GM23338 (cell line): ENCODE data around the gene ADGRF1. TPM values are rescaled to one million over a fixed set of nuclear protein-coding genes. Genes with fewer than 3 reads are reported as not detected.

Experiments used
- ATAC-seq: fragments of 200-7000 bp; cut with Tn5 transposase; 3 replicates; pipeline ENCODE4 v1.9.1; 2020
- DNase-seq: peaks from one replicate; pipeline ENCODE4 v3.0.0-alpha.2; 2015; ENCODE audit warnings: low spot score
- H2AFZ ChIP-seq: fragments of 200-600 bp; sonication (generic); 2 replicates; pipeline ENCODE4 v1.8.0; 2016; ENCODE audit warnings: antibody characterized with exemption, mild to moderate bottlenecking, moderate library complexity
- H3F3A ChIP-seq: fragments of 200-600 bp; sonication (generic); replicated peaks from 2 replicates; pipeline ENCODE4 v1.8.0; 2017; ENCODE audit warnings: antibody characterized with exemption, mixed run types, low read depth
- H3K27ac ChIP-seq: fragments of 200-600 bp; sonication (generic); 2 replicates; pipeline ENCODE4 v1.6.1; 2016; ENCODE audit warnings: low read depth
- H3K27me3 ChIP-seq: fragments of 200-600 bp; sonication (generic); 2 replicates; pipeline ENCODE4 v1.8.0; 2016; ENCODE audit warnings: mild to moderate bottlenecking, mixed run types, moderate library complexity; ENCODE audit not compliant: insufficient read depth
- H3K36me3 ChIP-seq: fragments of 200-600 bp; sonication (generic); 2 replicates; pipeline ENCODE4 v1.8.0; 2016; ENCODE audit warnings: mild to moderate bottlenecking; ENCODE audit not compliant: insufficient read depth
- H3K4me1 ChIP-seq: fragments of 200-600 bp; sonication (generic); 2 replicates; pipeline ENCODE4 v1.8.0; 2016; ENCODE audit warnings: mild to moderate bottlenecking, moderate library complexity; ENCODE audit not compliant: insufficient read depth
- H3K4me2 ChIP-seq: fragments of 200-600 bp; sonication (generic); 2 replicates; pipeline ENCODE4 v1.7.1; 2017; ENCODE audit warnings: mixed run types
- H3K4me3 ChIP-seq: fragments of 200-600 bp; sonication (generic); 2 replicates; pipeline ENCODE4 v1.6.1; 2016; ENCODE audit warnings: mixed run types
- H3K79me2 ChIP-seq: fragments of 200-600 bp; sonication (generic); replicated peaks from 2 replicates; pipeline ENCODE4 v1.8.0; 2017; ENCODE audit warnings: mild to moderate bottlenecking; ENCODE audit not compliant: insufficient read depth
- H3K9me2 ChIP-seq: fragments of 200-600 bp; sonication (generic); 2 replicates; pipeline ENCODE4 v1.8.0; 2017; ENCODE audit not compliant: insufficient read depth
- H4K20me1 ChIP-seq: fragments of 200-600 bp; sonication (generic); replicated peaks from 2 replicates; pipeline ENCODE4 v1.8.0; 2017; ENCODE audit warnings: mild to moderate bottlenecking; ENCODE audit not compliant: insufficient read depth
- H3K27ac Mint-ChIP-seq: 2 replicates; pipeline ENCODE4 v1.8.0; 2020; ENCODE audit warnings: inconsistent platforms, mild to moderate bottlenecking, moderate library complexity, mixed read lengths
- H3K27me3 Mint-ChIP-seq: 3 replicates; pipeline ENCODE4 v1.8.0; 2022; ENCODE audit warnings: low read depth, mild to moderate bottlenecking, moderate library complexity, mixed read lengths, inconsistent platforms; ENCODE audit not compliant: insufficient read depth, poor library complexity
- H3K36me3 Mint-ChIP-seq: 3 replicates; pipeline ENCODE4 v1.8.0; 2021; ENCODE audit warnings: low read depth, mild to moderate bottlenecking, inconsistent platforms, moderate library complexity, mixed read lengths
- H3K4me1 Mint-ChIP-seq: 3 replicates; pipeline ENCODE4 v1.8.0; 2020; ENCODE audit warnings: mild to moderate bottlenecking, inconsistent platforms, mixed read lengths
- H3K4me3 Mint-ChIP-seq: 3 replicates; pipeline ENCODE4 v1.8.0; 2021; ENCODE audit warnings: moderate library complexity, mild to moderate bottlenecking, inconsistent platforms, mixed read lengths
- H3K9me3 Mint-ChIP-seq: 3 replicates; pipeline ENCODE4 v1.8.0; 2020; ENCODE audit warnings: moderate library complexity, mild to moderate bottlenecking, inconsistent platforms, mixed read lengths
- JUNB ChIP-seq: IDR thresholded peaks from one replicate; pipeline ENCODE4 v1.6.1; 2016; ENCODE audit warnings: antibody characterized with exemption; ENCODE audit not compliant: unreplicated experiment
- POLR2AphosphoS5 ChIP-seq: IDR thresholded peaks from 2 replicates; pipeline ENCODE4 v1.6.1; 2016; ENCODE audit warnings: antibody characterized with exemption, low read depth
- STAT1 ChIP-seq: IDR thresholded peaks from one replicate; pipeline ENCODE4 v1.6.1; 2016; ENCODE audit warnings: antibody characterized with exemption; ENCODE audit not compliant: unreplicated experiment
- ZNF114 ChIP-seq: fragments of 250-450 bp; sonication (Bioruptor Pico); IDR thresholded peaks from 2 replicates; pipeline ENCODE4 v1.5.0; 2020; ENCODE audit warnings: mild to moderate bottlenecking, moderate library complexity
- polyA plus RNA-seq: library from polyadenylated mRNA; unstranded; fragments of >200 nt; fragmentation: Nextera tagmentation; extraction: Ambion mirVana; gene quantifications from 2 replicates; pipeline ENCODE4 v1.2.1, GENCODE V29; 2016
- total RNA-seq: library from RNA; depleted of rRNA; stranded (reverse); fragments of >200 nt; shearing (Covaris generic); gene quantifications from 2 replicates; pipeline ENCODE4 v1.2.3, GENCODE V29; 2014
- TF ChIP-seq, protein P1 (sequence below): IDR thresholded peaks from 2 replicates; pipeline ENCODE4 v1.6.1; 2016; ENCODE audit warnings: antibody characterized with exemption
- TF ChIP-seq, protein P2 (sequence below): IDR thresholded peaks from one replicate; pipeline ENCODE4 v1.6.1; 2018; ENCODE audit warnings: antibody characterized with exemption; ENCODE audit not compliant: unreplicated experiment
- TF ChIP-seq, protein P3 (sequence below), 2 experiments: fragments of 200-600 bp in 1 of 2; sonication (generic) in 1 of 2; conservative IDR thresholded peaks; 2 replicates each; pipeline versions ENCODE4 v1.5.1 to v1.6.1; 2016 to 2017; ENCODE audit warnings: antibody characterized with exemption in 2 of 2, low read depth in 2 of 2, mild to moderate bottlenecking in 2 of 2, moderate library complexity in 1 of 2
- TF ChIP-seq, protein P4 (sequence below): fragments of 250-450 bp; sonication (Bioruptor Pico); IDR thresholded peaks from 2 replicates; pipeline ENCODE4 v1.5.0; 2020; ENCODE audit warnings: mild to moderate bottlenecking, moderate library complexity

ADGRF1 gene
- total and polyA plus RNA-seq, 2 experiments from 2014 or later: not detected

DNA sequence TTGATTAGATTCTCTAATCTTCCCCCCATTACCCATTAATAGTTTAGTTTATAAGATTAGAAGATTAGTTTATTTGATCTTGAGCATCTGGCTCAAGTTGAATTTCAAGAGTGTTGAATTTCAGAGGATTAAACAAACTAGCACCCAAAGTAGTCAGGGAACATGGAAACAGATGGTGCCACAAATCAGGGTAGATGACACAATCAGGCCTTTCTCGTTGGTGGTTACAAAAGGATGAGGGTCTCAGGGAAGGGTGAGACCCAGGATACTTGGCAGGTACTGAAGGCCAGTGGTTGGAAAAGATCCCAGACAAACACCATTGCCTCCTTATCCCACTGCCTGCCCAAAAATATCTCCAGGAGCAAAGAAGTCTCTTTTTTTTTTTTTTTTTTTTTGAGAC is 29.5 kb upstream of the ADGRF1 start (continued):
- TF ChIP-seq, protein P1, sequence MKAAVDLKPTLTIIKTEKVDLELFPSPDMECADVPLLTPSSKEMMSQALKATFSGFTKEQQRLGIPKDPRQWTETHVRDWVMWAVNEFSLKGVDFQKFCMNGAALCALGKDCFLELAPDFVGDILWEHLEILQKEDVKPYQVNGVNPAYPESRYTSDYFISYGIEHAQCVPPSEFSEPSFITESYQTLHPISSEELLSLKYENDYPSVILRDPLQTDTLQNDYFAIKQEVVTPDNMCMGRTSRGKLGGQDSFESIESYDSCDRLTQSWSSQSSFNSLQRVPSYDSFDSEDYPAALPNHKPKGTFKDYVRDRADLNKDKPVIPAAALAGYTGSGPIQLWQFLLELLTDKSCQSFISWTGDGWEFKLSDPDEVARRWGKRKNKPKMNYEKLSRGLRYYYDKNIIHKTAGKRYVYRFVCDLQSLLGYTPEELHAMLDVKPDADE: no peak
- TF ChIP-seq STAT1 (no peak), JUNB (no peak)
- TF ChIP-seq, protein P2, sequence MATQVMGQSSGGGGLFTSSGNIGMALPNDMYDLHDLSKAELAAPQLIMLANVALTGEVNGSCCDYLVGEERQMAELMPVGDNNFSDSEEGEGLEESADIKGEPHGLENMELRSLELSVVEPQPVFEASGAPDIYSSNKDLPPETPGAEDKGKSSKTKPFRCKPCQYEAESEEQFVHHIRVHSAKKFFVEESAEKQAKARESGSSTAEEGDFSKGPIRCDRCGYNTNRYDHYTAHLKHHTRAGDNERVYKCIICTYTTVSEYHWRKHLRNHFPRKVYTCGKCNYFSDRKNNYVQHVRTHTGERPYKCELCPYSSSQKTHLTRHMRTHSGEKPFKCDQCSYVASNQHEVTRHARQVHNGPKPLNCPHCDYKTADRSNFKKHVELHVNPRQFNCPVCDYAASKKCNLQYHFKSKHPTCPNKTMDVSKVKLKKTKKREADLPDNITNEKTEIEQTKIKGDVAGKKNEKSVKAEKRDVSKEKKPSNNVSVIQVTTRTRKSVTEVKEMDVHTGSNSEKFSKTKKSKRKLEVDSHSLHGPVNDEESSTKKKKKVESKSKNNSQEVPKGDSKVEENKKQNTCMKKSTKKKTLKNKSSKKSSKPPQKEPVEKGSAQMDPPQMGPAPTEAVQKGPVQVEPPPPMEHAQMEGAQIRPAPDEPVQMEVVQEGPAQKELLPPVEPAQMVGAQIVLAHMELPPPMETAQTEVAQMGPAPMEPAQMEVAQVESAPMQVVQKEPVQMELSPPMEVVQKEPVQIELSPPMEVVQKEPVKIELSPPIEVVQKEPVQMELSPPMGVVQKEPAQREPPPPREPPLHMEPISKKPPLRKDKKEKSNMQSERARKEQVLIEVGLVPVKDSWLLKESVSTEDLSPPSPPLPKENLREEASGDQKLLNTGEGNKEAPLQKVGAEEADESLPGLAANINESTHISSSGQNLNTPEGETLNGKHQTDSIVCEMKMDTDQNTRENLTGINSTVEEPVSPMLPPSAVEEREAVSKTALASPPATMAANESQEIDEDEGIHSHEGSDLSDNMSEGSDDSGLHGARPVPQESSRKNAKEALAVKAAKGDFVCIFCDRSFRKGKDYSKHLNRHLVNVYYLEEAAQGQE: no peak

DNA sequence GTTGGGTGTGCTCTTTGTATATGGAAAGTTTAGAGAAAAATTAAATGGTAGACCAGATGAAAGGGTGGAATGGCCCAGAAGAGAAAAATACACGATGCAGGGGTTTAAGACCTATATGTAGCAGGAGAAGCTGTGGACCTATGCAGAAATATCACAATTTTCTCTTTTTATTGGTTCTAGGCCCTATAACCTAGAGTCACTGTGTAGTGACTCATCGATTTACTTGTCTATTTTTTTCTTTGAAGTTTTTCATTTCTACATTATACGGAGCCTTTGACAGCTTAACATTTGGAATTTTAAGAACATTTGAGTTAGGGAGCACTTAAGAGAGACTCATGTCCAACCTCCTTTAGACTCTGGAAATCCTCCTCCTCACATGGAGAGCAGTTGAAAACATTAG is 28.3 kb upstream of the ADGRF1 start:
- Mint-ChIP-seq H3K27ac (no peak overlapping the region), H3K4me3 (no peak overlapping the region), H3K36me3 (no peaks in the 10 kb centered on the region), H3K4me1 (no peaks in the 10 kb centered on the region), H3K27me3 (no peaks in the 10 kb centered on the region), H3K9me3 (peaks cover 8% of the 10 kb centered on the region; the same call in 2 of the 3 replicates)
- no peak for ATAC-seq
- Histone ChIP-seq H3K4me3 (no peak overlapping the region), H4K20me1 (no peaks in the 10 kb centered on the region), H3K9me2 (peaks cover 8% of the 10 kb centered on the region), H2AFZ (no peak overlapping the region), H3K27ac (no peak overlapping the region), H3F3A (no peaks in the 10 kb centered on the region), H3K79me2 (no peaks in the 10 kb centered on the region), H3K4me1 (no peaks in the 10 kb centered on the region), H3K4me2 (no peak overlapping the region), H3K27me3 (no peaks in the 10 kb centered on the region), H3K36me3 (no peaks in the 10 kb centered on the region)
- no peak for DNase-seq
- TF ChIP-seq, protein P3, sequence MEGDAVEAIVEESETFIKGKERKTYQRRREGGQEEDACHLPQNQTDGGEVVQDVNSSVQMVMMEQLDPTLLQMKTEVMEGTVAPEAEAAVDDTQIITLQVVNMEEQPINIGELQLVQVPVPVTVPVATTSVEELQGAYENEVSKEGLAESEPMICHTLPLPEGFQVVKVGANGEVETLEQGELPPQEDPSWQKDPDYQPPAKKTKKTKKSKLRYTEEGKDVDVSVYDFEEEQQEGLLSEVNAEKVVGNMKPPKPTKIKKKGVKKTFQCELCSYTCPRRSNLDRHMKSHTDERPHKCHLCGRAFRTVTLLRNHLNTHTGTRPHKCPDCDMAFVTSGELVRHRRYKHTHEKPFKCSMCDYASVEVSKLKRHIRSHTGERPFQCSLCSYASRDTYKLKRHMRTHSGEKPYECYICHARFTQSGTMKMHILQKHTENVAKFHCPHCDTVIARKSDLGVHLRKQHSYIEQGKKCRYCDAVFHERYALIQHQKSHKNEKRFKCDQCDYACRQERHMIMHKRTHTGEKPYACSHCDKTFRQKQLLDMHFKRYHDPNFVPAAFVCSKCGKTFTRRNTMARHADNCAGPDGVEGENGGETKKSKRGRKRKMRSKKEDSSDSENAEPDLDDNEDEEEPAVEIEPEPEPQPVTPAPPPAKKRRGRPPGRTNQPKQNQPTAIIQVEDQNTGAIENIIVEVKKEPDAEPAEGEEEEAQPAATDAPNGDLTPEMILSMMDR (conservative IDR thresholded peaks at IDR 0.05; ENCODE audit: low read depth in 2 of 2): no peak
- TF ChIP-seq ZNF114 (CRISPR knock-in tag): no peak
- TF ChIP-seq JUNB: no peak
- TF ChIP-seq, protein P4, sequence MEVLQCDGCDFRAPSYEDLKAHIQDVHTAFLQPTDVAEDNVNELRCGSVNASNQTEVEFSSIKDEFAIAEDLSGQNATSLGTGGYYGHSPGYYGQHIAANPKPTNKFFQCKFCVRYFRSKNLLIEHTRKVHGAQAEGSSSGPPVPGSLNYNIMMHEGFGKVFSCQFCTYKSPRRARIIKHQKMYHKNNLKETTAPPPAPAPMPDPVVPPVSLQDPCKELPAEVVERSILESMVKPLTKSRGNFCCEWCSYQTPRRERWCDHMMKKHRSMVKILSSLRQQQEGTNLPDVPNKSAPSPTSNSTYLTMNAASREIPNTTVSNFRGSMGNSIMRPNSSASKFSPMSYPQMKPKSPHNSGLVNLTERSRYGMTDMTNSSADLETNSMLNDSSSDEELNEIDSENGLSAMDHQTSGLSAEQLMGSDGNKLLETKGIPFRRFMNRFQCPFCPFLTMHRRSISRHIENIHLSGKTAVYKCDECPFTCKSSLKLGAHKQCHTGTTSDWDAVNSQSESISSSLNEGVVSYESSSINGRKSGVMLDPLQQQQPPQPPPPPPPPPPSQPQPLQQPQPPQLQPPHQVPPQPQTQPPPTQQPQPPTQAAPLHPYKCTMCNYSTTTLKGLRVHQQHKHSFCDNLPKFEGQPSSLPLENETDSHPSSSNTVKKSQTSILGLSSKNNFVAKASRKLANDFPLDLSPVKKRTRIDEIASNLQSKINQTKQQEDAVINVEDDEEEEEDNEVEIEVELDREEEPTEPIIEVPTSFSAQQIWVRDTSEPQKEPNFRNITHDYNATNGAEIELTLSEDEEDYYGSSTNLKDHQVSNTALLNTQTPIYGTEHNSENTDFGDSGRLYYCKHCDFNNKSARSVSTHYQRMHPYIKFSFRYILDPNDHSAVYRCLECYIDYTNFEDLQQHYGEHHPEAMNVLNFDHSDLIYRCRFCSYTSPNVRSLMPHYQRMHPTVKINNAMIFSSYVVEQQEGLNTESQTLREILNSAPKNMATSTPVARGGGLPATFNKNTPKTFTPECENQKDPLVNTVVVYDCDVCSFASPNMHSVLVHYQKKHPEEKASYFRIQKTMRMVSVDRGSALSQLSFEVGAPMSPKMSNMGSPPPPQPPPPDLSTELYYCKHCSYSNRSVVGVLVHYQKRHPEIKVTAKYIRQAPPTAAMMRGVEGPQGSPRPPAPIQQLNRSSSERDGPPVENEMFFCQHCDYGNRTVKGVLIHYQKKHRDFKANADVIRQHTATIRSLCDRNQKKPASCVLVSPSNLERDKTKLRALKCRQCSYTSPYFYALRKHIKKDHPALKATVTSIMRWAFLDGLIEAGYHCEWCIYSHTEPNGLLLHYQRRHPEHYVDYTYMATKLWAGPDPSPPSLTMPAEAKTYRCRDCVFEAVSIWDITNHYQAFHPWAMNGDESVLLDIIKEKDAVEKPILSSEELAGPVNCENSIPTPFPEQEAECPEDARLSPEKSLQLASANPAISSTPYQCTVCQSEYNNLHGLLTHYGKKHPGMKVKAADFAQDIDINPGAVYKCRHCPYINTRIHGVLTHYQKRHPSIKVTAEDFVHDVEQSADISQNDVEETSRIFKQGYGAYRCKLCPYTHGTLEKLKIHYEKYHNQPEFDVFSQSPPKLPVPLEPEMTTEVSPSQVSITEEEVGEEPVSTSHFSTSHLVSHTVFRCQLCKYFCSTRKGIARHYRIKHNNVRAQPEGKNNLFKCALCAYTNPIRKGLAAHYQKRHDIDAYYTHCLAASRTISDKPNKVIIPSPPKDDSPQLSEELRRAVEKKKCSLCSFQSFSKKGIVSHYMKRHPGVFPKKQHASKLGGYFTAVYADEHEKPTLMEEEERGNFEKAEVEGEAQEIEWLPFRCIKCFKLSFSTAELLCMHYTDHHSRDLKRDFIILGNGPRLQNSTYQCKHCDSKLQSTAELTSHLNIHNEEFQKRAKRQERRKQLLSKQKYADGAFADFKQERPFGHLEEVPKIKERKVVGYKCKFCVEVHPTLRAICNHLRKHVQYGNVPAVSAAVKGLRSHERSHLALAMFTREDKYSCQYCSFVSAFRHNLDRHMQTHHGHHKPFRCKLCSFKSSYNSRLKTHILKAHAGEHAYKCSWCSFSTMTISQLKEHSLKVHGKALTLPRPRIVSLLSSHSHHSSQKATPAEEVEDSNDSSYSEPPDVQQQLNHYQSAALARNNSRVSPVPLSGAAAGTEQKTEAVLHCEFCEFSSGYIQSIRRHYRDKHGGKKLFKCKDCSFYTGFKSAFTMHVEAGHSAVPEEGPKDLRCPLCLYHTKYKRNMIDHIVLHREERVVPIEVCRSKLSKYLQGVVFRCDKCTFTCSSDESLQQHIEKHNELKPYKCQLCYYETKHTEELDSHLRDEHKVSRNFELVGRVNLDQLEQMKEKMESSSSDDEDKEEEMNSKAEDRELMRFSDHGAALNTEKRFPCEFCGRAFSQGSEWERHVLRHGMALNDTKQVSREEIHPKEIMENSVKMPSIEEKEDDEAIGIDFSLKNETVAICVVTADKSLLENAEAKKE: no peak
- TF ChIP-seq, protein P2: no peak
- TF ChIP-seq POLR2AphosphoS5: no peak
- TF ChIP-seq STAT1: no peak
